Measurements from ENCODE around the gene CLEC2B. TPM values are rescaled to one million over a fixed set of nuclear protein-coding genes. Genes with fewer than 3 reads are reported as not detected.

The CLEC2B gene
- total RNA-seq, 4 donors from 2014 or later: 3.3 to 31.4 (median 5.7) TPM

DNA sequence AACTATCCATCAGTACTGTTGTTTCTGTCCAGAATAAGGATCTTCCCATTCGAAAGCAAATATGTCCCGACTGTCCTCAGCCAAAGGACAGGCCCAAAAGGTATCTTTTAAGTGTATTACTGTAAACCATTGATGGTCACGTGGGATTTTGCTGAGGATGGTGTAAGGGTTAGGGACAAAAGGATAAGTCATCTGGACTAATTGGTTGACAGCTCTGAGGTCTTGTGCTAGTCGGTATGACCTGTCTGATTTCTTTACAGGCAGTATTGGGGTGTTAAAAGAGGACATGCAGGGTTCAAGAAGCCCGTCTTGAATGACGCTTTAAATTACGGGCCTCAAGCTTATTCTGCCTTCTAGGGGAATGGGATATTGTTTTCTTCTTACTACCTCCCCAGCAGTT lies 38.6 kb upstream of the CLEC2B start:
- Histone ChIP-seq H3K4me1 (no peaks in the 10 kb centered on the region), H3K27me3 (no peaks in the 10 kb centered on the region), H3K36me3 (no peaks in the 10 kb centered on the region), H3K9me3 (peaks cover 0 to 14% (median 7%) of the 10 kb centered on the region in 4 donors), H3K4me3 (no peak overlapping the region), H3K27ac (no peak overlapping the region)
- DNase-seq: no peak
- TF ChIP-seq POLR2A (IDR thresholded peaks at IDR 0.05): no peak
- TF ChIP-seq, protein P1, sequence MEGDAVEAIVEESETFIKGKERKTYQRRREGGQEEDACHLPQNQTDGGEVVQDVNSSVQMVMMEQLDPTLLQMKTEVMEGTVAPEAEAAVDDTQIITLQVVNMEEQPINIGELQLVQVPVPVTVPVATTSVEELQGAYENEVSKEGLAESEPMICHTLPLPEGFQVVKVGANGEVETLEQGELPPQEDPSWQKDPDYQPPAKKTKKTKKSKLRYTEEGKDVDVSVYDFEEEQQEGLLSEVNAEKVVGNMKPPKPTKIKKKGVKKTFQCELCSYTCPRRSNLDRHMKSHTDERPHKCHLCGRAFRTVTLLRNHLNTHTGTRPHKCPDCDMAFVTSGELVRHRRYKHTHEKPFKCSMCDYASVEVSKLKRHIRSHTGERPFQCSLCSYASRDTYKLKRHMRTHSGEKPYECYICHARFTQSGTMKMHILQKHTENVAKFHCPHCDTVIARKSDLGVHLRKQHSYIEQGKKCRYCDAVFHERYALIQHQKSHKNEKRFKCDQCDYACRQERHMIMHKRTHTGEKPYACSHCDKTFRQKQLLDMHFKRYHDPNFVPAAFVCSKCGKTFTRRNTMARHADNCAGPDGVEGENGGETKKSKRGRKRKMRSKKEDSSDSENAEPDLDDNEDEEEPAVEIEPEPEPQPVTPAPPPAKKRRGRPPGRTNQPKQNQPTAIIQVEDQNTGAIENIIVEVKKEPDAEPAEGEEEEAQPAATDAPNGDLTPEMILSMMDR (IDR thresholded peaks at IDR 0.05): no peak

DNA sequence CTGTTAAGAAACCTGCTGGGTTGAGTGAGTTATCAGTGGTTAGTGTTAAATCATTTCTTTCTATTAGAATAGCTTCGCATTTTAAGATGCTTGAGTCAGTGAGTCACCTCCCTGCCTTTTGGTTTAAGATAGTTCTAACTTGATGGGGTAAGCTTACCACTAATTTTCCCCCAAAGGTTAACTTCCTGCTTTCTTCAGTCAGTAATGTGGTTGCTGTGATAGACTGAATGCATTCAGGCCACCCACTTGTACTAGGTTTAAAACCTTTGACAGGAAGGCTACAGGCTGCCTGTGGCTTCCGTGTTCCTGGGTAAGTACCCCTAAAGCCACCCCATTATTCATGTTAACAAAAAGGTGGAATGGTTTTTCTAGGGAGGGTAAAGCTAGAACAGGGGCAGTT lies 37.7 kb upstream of the CLEC2B start:
- Histone ChIP-seq H3K27me3 (no peaks in the 10 kb centered on the region), H3K4me3 (no peak overlapping the region), H3K27ac (peak overlapping the region in 1 of 4 donors; percentile 47), H3K9me3 (peaks cover 0 to 15% (median 7%) of the 10 kb centered on the region in 4 donors), H3K4me1 (no peaks in the 10 kb centered on the region), H3K36me3 (no peaks in the 10 kb centered on the region)
- DNase-seq: peak in 2 of 3 donors; percentile 24 to 61
- TF ChIP-seq, protein P1 (IDR thresholded peaks at IDR 0.05): no peak
- TF ChIP-seq POLR2A (IDR thresholded peaks at IDR 0.05): no peak

DNA sequence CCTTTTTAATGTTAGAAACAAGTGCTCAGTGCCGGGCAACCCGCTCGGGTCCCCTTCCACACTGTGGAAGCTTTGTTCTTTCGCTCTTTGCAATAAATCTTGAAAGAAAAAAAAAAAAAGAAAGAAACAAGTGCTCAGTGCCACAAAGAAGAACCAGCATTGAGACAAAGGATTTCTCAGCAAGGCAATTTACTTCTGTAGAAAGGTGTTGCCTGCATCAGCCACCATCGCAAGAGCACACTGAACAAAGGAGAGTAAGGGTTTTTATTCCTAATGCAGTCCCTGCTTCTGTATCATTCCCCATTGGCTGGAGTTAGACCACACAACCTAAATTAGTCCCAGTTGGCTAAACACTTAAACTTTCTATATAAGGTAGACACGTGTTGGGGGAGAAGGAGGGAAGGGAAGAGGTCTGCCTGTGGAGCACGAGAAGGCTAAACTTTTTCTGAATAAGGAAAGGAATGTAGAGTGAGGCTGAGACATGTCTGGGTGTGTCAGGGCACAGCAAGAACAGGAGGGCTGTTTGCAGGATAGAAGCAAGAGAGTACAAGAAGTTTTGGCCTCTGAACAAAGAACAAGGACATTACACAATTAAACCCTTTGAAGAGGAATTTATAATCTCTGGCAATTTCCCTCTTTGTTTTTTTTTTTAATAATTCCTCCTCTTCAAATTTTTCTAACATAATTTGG lies 33.5 kb upstream of the CLEC2B start:
- Histone ChIP-seq H3K27me3 (no peaks in the 10 kb centered on the region), H3K36me3 (no peaks in the 10 kb centered on the region), H3K27ac (no peak overlapping the region), H3K4me3 (no peak overlapping the region), H3K9me3 (peaks cover 0 to 4% (median 0%) of the 10 kb centered on the region in 4 donors), H3K4me1 (no peaks in the 10 kb centered on the region)
- no peak for DNase-seq
- TF ChIP-seq POLR2A (IDR thresholded peaks at IDR 0.05): no peak
- TF ChIP-seq, protein P1 (IDR thresholded peaks at IDR 0.05): no peak

DNA sequence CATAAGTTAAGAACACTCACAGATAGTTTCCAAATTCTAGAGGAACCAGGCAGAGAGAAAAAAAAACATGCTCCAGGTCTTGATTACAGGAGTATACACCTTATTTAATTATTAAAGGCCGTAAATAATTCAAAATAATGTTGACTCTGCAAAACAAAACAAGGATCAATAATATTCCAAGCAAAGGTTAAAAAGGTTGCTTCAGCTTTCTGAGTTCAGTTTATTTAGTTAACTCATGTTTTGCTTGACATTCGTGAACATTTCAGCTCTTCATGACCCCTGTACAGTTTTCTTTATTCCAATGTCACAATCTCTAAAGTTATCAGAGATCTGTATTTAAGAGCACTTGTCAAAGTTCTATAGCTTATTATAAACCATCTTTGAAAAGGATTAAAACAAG lies 31.8 kb upstream of the CLEC2B start:
- H3K27me3 ChIP-seq: no peaks in the 10 kb centered on the region
- DNase-seq: no peak
- H3K9me3 ChIP-seq: peaks cover 0 to 4% (median 0%) of the 10 kb centered on the region in 4 donors
- H3K36me3 ChIP-seq: no peaks in the 10 kb centered on the region
- H3K4me1 ChIP-seq: no peaks in the 10 kb centered on the region
- H3K27ac ChIP-seq: no peak overlapping the region
- TF ChIP-seq, protein P1 (IDR thresholded peaks at IDR 0.05): no peak
- TF ChIP-seq POLR2A (IDR thresholded peaks at IDR 0.05): no peak
- no peak overlapping the region for H3K4me3 ChIP-seq

DNA sequence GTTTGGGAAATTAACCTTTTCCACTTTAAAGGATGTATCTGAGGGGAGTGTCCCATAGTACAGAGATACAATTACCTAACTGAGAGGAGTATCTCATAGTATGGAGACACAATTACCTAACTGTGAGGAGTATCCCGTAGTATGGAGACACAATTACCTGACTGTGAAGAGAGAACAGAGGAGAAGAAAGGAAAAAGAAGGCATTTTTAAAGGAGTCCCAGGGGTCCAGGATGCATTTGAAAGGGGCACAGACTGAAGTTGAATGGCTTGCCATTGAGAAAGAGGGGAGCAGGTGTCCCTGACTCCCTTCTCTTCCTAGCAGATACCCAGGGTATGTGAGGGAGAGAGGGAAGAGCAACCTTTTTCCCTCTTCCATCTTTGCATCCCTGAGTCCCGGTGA lies 30.1 kb upstream of the CLEC2B start:
- TF ChIP-seq POLR2A (IDR thresholded peaks at IDR 0.05): no peak
- TF ChIP-seq, protein P1 (IDR thresholded peaks at IDR 0.05): no peak
- Histone ChIP-seq H3K27ac (no peak overlapping the region), H3K9me3 (peaks cover 0 to 4% (median 0%) of the 10 kb centered on the region in 4 donors), H3K4me1 (no peaks in the 10 kb centered on the region), H3K27me3 (no peaks in the 10 kb centered on the region), H3K36me3 (no peaks in the 10 kb centered on the region), H3K4me3 (no peak overlapping the region)
- DNase-seq: no peak
